ENCODE measurements around the gene CDK5RAP2. TPM values are rescaled to one million over a fixed set of nuclear protein-coding genes. Genes with fewer than 3 reads are reported as not detected.

CDK5RAP2 gene
- total and polyA plus RNA-seq, 8 donors: 24.7 to 438 (median 31.3) TPM

- Histone ChIP-seq H3K4me1 (peaks cover 20 to 51% (median 32%) of the 10 kb centered on the region in 4 donors), H3K4me3 (no peak overlapping the region), H3K27me3 (no peaks in the 10 kb centered on the region), H3K9me3 (no peaks in the 10 kb centered on the region), H3K36me3 (peaks cover 34 to 49% (median 47%) of the 10 kb centered on the region in 4 donors), H3K27ac (peak overlapping the region; percentile 40 to 70 (median 59))
- peak; percentile 35 to 64 for DNase-seq
- TF ChIP-seq POLR2A (IDR thresholded peaks at IDR 0.05) (no peak), EP300 (IDR thresholded peaks at IDR 0.05) (no peak), POLR2AphosphoS5 (IDR thresholded peaks at IDR 0.05) (no peak)
- TF ChIP-seq, protein P1, sequence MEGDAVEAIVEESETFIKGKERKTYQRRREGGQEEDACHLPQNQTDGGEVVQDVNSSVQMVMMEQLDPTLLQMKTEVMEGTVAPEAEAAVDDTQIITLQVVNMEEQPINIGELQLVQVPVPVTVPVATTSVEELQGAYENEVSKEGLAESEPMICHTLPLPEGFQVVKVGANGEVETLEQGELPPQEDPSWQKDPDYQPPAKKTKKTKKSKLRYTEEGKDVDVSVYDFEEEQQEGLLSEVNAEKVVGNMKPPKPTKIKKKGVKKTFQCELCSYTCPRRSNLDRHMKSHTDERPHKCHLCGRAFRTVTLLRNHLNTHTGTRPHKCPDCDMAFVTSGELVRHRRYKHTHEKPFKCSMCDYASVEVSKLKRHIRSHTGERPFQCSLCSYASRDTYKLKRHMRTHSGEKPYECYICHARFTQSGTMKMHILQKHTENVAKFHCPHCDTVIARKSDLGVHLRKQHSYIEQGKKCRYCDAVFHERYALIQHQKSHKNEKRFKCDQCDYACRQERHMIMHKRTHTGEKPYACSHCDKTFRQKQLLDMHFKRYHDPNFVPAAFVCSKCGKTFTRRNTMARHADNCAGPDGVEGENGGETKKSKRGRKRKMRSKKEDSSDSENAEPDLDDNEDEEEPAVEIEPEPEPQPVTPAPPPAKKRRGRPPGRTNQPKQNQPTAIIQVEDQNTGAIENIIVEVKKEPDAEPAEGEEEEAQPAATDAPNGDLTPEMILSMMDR (IDR thresholded peaks at IDR 0.05): no peak
- WGBS, 5 donors: 56 to 75% (median 68%) methylated on average over 14 of the region's 14 CpGs
- intact Hi-C loops (cut with DNase I; ENCODE audit: low total_unique reads): no loop called here
Observed at GRCh38 chr9:120387257-120388002, 192.5 kb downstream of the CDK5RAP2 start.

DNA sequence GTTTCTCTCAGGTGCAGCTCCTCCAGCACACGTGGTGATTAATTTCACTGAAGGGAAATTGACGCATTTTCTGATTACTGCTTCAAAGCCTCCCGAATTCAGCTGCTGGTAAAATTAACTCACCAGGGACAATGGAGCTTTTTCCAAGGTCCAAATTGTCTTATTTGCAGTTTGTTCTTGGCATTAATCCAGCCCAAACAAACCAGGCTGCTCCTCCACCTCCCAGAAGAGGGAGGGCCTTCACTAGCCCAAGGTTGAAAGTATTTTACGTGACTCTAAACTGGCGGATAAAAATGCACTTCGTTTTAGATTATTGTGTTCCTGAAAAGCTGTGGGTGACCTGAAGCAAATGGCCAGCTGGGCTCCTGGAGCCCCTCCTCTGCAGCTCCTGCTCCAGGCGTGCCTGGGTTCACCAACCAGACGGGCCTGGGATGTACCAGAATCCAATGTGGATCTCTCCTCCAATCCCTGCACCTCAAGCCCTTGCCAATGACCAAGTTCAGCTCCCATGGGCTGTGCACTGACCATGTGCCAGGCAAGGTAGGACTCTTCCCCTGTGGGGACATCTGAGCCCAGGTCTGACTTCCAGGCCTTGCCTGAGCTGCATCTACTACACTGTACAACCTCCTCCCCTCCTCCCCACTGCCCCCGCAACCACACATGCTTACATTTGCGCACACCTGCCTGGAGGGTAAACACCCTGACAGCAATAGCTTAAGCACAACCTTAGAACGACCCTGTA, 193.4 kb downstream of the CDK5RAP2 start:
- H3K4me1 ChIP-seq: peaks cover 20 to 51% (median 32%) of the 10 kb centered on the region in 4 donors
- intact Hi-C loops (cut with DNase I; ENCODE audit: low total_unique reads): no loop called here
- WGBS, 5 donors: 24 to 57% (median 38%) methylated on average over 11 of the region's 11 CpGs
- peaks cover 25 to 40% (median 39%) of the 10 kb centered on the region in 4 donors for H3K36me3 ChIP-seq
- peak in 2 of 3 donors; percentile 16 to 24 for TF ChIP-seq POLR2AphosphoS5 (IDR thresholded peaks at IDR 0.05)
- no peak for TF ChIP-seq POLR2A (IDR thresholded peaks at IDR 0.05)
- TF ChIP-seq, protein P1 (IDR thresholded peaks at IDR 0.05): no peak
- TF ChIP-seq EP300 (IDR thresholded peaks at IDR 0.05): no peak
- peak; percentile 32 to 82 for DNase-seq
- peak overlapping the region; percentile 40 to 70 (median 59) for H3K27ac ChIP-seq
- no peaks in the 10 kb centered on the region for H3K27me3 ChIP-seq
- peak overlapping the region in 1 of 4 donors; percentile 26 for H3K4me3 ChIP-seq
- no peaks in the 10 kb centered on the region for H3K9me3 ChIP-seq

GRCh38 chr9:120385606-120386389, 194.2 kb downstream of the CDK5RAP2 start:
- Histone ChIP-seq H3K27me3 (no peaks in the 10 kb centered on the region), H3K9me3 (no peaks in the 10 kb centered on the region), H3K27ac (peak overlapping the region; percentile 35 to 70 (median 59)), H3K4me1 (peaks cover 20 to 51% (median 32%) of the 10 kb centered on the region in 4 donors), H3K36me3 (peaks cover 18 to 33% (median 31%) of the 10 kb centered on the region in 4 donors), H3K4me3 (no peak overlapping the region)
- DNase-seq: no peak
- 64 to 80% (median 74%) methylated on average over 16 of the region's 16 CpGs for WGBS, 5 donors
- no peak for TF ChIP-seq POLR2AphosphoS5 (IDR thresholded peaks at IDR 0.05)
- TF ChIP-seq EP300 (IDR thresholded peaks at IDR 0.05): no peak
- intact Hi-C loops (cut with DNase I; ENCODE audit: low total_unique reads): no loop called here

DNA sequence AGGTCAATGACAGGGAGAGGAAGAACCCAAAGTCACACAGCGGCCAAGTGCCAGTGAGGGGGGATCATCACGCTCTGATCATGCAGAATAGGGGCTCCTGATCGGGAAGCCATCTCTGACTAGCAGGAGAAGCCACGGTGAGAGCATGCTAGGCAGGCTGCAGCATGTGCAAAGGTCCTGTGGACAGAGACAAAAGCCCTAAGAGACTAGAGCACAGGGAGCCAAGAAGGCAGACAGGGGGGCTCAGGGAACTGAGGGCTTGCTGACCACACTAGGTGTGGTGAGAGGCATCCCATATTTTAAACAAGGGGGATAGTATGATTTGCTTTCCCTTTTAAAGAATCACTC, 195.1 kb downstream of the CDK5RAP2 start:
- H3K36me3 ChIP-seq: peaks cover 10 to 24% (median 22%) of the 10 kb centered on the region in 4 donors
- no peak for DNase-seq
- no peak overlapping the region for H3K4me3 ChIP-seq
- intact Hi-C loops (cut with DNase I; ENCODE audit: low total_unique reads): no loop called here
- peak overlapping the region in 4 of 5 donors; percentile 26 to 70 (median 54) for H3K27ac ChIP-seq
- TF ChIP-seq, protein P1 (IDR thresholded peaks at IDR 0.05): no peak
- TF ChIP-seq EP300 (IDR thresholded peaks at IDR 0.05): no peak
- TF ChIP-seq POLR2A (IDR thresholded peaks at IDR 0.05): no peak
- TF ChIP-seq POLR2AphosphoS5 (IDR thresholded peaks at IDR 0.05): no peak
- WGBS, 5 donors: 86 to 91% (median 88%) methylated on average over 4 of the region's 4 CpGs; no CpG with 5 or more reads in 1 of the 5 donors
- H3K9me3 ChIP-seq: peaks cover 0 to 1% (median under 1%) of the 10 kb centered on the region in 4 donors
- peaks cover 20 to 51% (median 32%) of the 10 kb centered on the region in 4 donors for H3K4me1 ChIP-seq
- no peaks in the 10 kb centered on the region for H3K27me3 ChIP-seq
